Calu3 (cell line): ENCODE data around the gene KDM2A. TPM values are rescaled to one million over a fixed set of nuclear protein-coding genes. Genes with fewer than 3 reads are reported as not detected.

Experiments used
- BruUV-seq: library from RNA; stranded (reverse); fragments of 400-500 nt; replicated peaks from 2 replicates; lab custom pipeline; 2021; lab: Mats Ljungman, UMichigan
- CTCF ChIA-PET: fragments of 300-600 bp; sonication (Branson Sonifier 250); formaldehyde crosslinking; loops from one replicate; lab custom pipeline; 2022; ENCODE audit warnings: antibody characterized with exemption; lab: Charles Lee
- DNase-seq: peaks from one replicate; pipeline ENCODE4 v3.0.0; 2022
- H3K27ac Mint-ChIP-seq: one replicate; pipeline ENCODE4 v1.8.0; 2022; ENCODE audit warnings: mixed read lengths; ENCODE audit not compliant: unreplicated experiment
- H3K27me3 Mint-ChIP-seq: one replicate; pipeline ENCODE4 v1.8.0; 2022; ENCODE audit warnings: mixed read lengths; ENCODE audit not compliant: unreplicated experiment
- H3K36me3 Mint-ChIP-seq: one replicate; pipeline ENCODE4 v1.8.0; 2022; ENCODE audit warnings: mild to moderate bottlenecking, moderate library complexity, mixed read lengths; ENCODE audit not compliant: insufficient read depth, unreplicated experiment
- H3K4me1 Mint-ChIP-seq: one replicate; pipeline ENCODE4 v1.8.0; 2022; ENCODE audit warnings: mild to moderate bottlenecking, low read depth, mixed read lengths; ENCODE audit not compliant: unreplicated experiment
- H3K4me3 Mint-ChIP-seq: one replicate; pipeline ENCODE4 v1.8.0; 2022; ENCODE audit warnings: mild to moderate bottlenecking, low read depth, moderate library complexity, mixed read lengths; ENCODE audit not compliant: unreplicated experiment
- H3K9me3 Mint-ChIP-seq: one replicate; pipeline ENCODE4 v1.8.0; 2022; ENCODE audit warnings: low read depth, mixed read lengths; ENCODE audit not compliant: unreplicated experiment
- CTCF ChIP-seq: fragments of 200-600 bp; IDR thresholded peaks from one replicate; pipeline ENCODE4 v1.8.0; 2022; ENCODE audit warnings: antibody characterized with exemption; ENCODE audit not compliant: unreplicated experiment
- intact Hi-C: fragments of 100-400 bp; cut with micrococcal nuclease; formaldehyde crosslinking; loops from one replicate; pipeline ENCODE4 v1.10.0; 2022; ENCODE audit not compliant: unreplicated experiment
- total RNA-seq: library from RNA; stranded (reverse); gene quantifications from 2 replicates; pipeline ENCODE4 v1.2.3, GENCODE V29; 2022

The KDM2A gene
- total RNA-seq, 1 experiment from 2014 or later, result 73.2 TPM

- CTCF ChIA-PET, result no interaction called here
- H3K36me3 Mint-ChIP-seq, result no peaks in the 10 kb centered on the region
- intact Hi-C loops, result no loop called here
Observed at GRCh38 chr11:67154726-67155125, 35.7 kb downstream of the KDM2A start.

GRCh38 chr11:67157691-67158090, 38.6 kb downstream of the KDM2A start:
- TF ChIP-seq CTCF, result no peak
- H3K27me3 Mint-ChIP-seq, result no peaks in the 10 kb centered on the region
- no peaks in the 10 kb centered on the region for H3K9me3 Mint-ChIP-seq
- no TSS peak for BruUV-seq
- CTCF ChIA-PET, result interaction anchor here (0.9 kb wide), 1 partner anchor 29 kb away, joined by 5 read pairs; no protein-coding TSS in a partner anchor
- no peak overlapping the region for H3K4me3 Mint-ChIP-seq
- no peak overlapping the region for H3K27ac Mint-ChIP-seq
- intact Hi-C loops, result no loop called here
- H3K36me3 Mint-ChIP-seq, result no peaks in the 10 kb centered on the region
- no peak for DNase-seq
- no peaks in the 10 kb centered on the region for H3K4me1 Mint-ChIP-seq

More at GRCh38 chr11:67154726-67155125, 35.7 kb downstream of the KDM2A start:
- Mint-ChIP-seq H3K27me3 (no peaks in the 10 kb centered on the region), H3K4me1 (no peaks in the 10 kb centered on the region), H3K9me3 (no peaks in the 10 kb centered on the region), H3K4me3 (no peak overlapping the region), H3K27ac (no peak overlapping the region)
- DNase-seq, result no peak
- no peak for TF ChIP-seq CTCF
- no TSS peak for BruUV-seq

- Mint-ChIP-seq H3K4me3 (no peak overlapping the region), H3K27ac (no peak overlapping the region), H3K9me3 (no peaks in the 10 kb centered on the region), H3K36me3 (no peaks in the 10 kb centered on the region), H3K4me1 (no peaks in the 10 kb centered on the region), H3K27me3 (no peaks in the 10 kb centered on the region)
- no peak for TF ChIP-seq CTCF
- intact Hi-C loops, result no loop called here
- no peak for DNase-seq
- CTCF ChIA-PET, result interaction anchor here (0.9 kb wide), 1 partner anchor 29 kb away, joined by 5 read pairs; no protein-coding TSS in a partner anchor
- no TSS peak for BruUV-seq
Observed at GRCh38 chr11:67158221-67158620, 39.2 kb downstream of the KDM2A start.

- Mint-ChIP-seq H3K4me3 (no peak overlapping the region), H3K4me1 (no peaks in the 10 kb centered on the region), H3K27me3 (no peaks in the 10 kb centered on the region), H3K36me3 (no peaks in the 10 kb centered on the region), H3K27ac (no peak overlapping the region), H3K9me3 (no peaks in the 10 kb centered on the region)
- no peak for DNase-seq
- TF ChIP-seq CTCF, result no peak
- CTCF ChIA-PET, result interaction anchor here (0.6 kb wide), 1 partner anchor 13 kb away, joined by 3 read pairs; no protein-coding TSS in a partner anchor
- no TSS peak for BruUV-seq
- intact Hi-C loops, result loop anchor here (5.0 kb wide), 1 partner anchor 38 kb away; no protein-coding TSS in a partner anchor
Observed at GRCh38 chr11:67160045-67160444, 41.0 kb downstream of the KDM2A start.
